ENCODE data around the gene FOXK2. TPM values are rescaled to one million over a fixed set of nuclear protein-coding genes. Genes with fewer than 3 reads are reported as not detected.
A peak's percentile ranks its signal among the peaks of the same experiment; 100 is the strongest.

Gene FOXK2
- total RNA-seq, 3 donors from 2014 or later: 25.0 to 48.6 (median 36.7) TPM

- Histone ChIP-seq H3K9me3 (no peaks in the 10 kb centered on the region), H3K4me1 (peaks cover 0 to 5% of the 10 kb centered on the region in 2 donors), H3K36me3 (peaks cover 10% of the 10 kb centered on the region), H3K27ac (peak overlapping the region in 1 of 2 donors; percentile 6), H3K4me3 (no peak overlapping the region), H3K27me3 (no peaks in the 10 kb centered on the region)
- no peak for TF ChIP-seq POLR2A (IDR thresholded peaks at IDR 0.05)
- TF ChIP-seq CTCF (IDR thresholded peaks at IDR 0.05): no peak
- TF ChIP-seq POLR2AphosphoS5 (IDR thresholded peaks at IDR 0.05): no peak
- intact Hi-C loops (cut with DNase I; ENCODE audit: low total_unique reads): no loop called here
- no peak for DNase-seq (ENCODE audit: low spot score in 2 of 2)
These were observed 67.9 kb downstream of the FOXK2 start for GRCh38 chr17:82587234-82588086.

- H3K4me1 ChIP-seq: peaks cover 0 to 13% of the 10 kb centered on the region in 2 donors
- DNase-seq (ENCODE audit: low spot score in 2 of 2): no peak
- no peak overlapping the region for H3K27ac ChIP-seq
These were observed 69.0 kb downstream of the FOXK2 start for GRCh38 chr17:82588266-82589175.

GRCh38 chr17:82589851-82590180 is 70.3 kb downstream of the FOXK2 start:
- no peaks in the 10 kb centered on the region for H3K27me3 ChIP-seq
- no peak for DNase-seq (ENCODE audit: low spot score in 2 of 2)
- peak overlapping the region in 1 of 2 donors; percentile 39 for H3K27ac ChIP-seq
- TF ChIP-seq POLR2AphosphoS5 (IDR thresholded peaks at IDR 0.05) (no peak), CTCF (IDR thresholded peaks at IDR 0.05) (no peak), POLR2A (IDR thresholded peaks at IDR 0.05) (no peak)
- no peak overlapping the region for H3K4me3 ChIP-seq
- intact Hi-C loops (cut with DNase I; ENCODE audit: low total_unique reads): no loop called here
- peaks cover 10% of the 10 kb centered on the region for H3K36me3 ChIP-seq
- H3K4me1 ChIP-seq: peaks cover 0 to 18% of the 10 kb centered on the region in 2 donors
- no peaks in the 10 kb centered on the region for H3K9me3 ChIP-seq

More at GRCh38 chr17:82588266-82589175, 69.0 kb downstream of the FOXK2 start:
- intact Hi-C loops (cut with DNase I; ENCODE audit: low total_unique reads): no loop called here
- TF ChIP-seq POLR2AphosphoS5 (IDR thresholded peaks at IDR 0.05): no peak
- no peak for TF ChIP-seq POLR2A (IDR thresholded peaks at IDR 0.05)
- no peak for TF ChIP-seq CTCF (IDR thresholded peaks at IDR 0.05)
- no peaks in the 10 kb centered on the region for H3K27me3 ChIP-seq
- peaks cover 10% of the 10 kb centered on the region for H3K36me3 ChIP-seq
- no peaks in the 10 kb centered on the region for H3K9me3 ChIP-seq
- H3K4me3 ChIP-seq: no peak overlapping the region

- Histone ChIP-seq H3K4me3 (no peak overlapping the region), H3K27ac (no peak overlapping the region), H3K4me1 (peaks cover 0 to 18% of the 10 kb centered on the region in 2 donors), H3K27me3 (no peaks in the 10 kb centered on the region), H3K36me3 (peaks cover 10% of the 10 kb centered on the region), H3K9me3 (no peaks in the 10 kb centered on the region)
- no peak for DNase-seq (ENCODE audit: low spot score in 2 of 2)
- TF ChIP-seq POLR2A (IDR thresholded peaks at IDR 0.05): no peak
- no peak for TF ChIP-seq POLR2AphosphoS5 (IDR thresholded peaks at IDR 0.05)
- TF ChIP-seq CTCF (IDR thresholded peaks at IDR 0.05): no peak
- intact Hi-C loops (cut with DNase I; ENCODE audit: low total_unique reads): no loop called here
These were observed 70.7 kb downstream of the FOXK2 start for GRCh38 chr17:82590216-82590615.

Measured in breast epithelium (tissue), 4 donors.